Stimulated activated CD8-positive, alpha-beta memory T cell treated with anti-CD3 and anti-CD28 coated beads, Interleukin-4, amount 100 ng/mL, for 24 hours (primary cell): Measurements from ENCODE around the gene PHF2.
"Not testable (repeated sequence)": the region's sequence is repeated elsewhere in the genome, so short reads cannot be mapped to it uniquely, and the experiment has no call there.

Experiments used
- DNase-seq: peaks from one replicate; pipeline ENCODE4 v3.0.0-alpha.2; 2020; ENCODE audit warnings: low read depth

PHF2 gene

DNA sequence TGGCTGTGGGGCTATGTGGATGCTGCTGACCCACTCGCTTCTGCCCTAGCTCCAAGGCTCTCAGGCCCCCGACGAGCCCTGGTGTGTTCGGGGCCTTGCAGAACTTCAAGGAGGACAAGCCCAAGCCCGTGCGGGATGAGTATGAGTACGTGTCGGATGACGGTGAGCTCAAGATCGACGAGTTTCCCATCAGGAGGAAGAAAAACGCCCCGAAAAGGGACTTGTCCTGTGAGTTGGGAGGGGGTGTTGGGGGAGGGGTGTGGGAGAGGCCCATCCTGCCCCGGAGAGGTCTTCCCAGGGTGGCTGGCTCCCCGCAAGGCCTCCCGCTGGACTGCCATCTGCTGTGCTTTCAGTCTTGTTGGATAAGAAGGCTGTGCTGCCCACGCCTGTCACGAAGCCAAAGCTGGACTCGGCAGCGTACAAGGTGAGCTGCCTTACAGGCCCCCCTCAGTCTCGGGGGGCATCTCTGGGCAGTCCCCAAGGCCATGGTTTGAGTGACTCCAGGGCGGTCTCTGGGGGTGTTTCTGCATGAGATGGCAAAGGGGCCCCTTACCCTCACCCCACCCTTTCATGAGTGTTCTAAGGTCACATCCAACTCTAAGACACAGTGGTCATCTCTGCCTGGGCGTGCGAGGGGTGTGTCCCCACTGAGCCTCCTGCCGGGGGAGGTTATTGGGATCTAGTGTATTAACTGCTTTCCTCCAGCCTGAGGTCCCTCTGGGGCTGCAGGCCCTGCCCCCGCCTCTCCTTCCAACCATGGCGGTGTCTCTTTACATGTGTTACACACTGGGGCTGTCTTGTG lies 89.5 kb downstream of the PHF2 start:
- DNase-seq: no peak

DNA sequence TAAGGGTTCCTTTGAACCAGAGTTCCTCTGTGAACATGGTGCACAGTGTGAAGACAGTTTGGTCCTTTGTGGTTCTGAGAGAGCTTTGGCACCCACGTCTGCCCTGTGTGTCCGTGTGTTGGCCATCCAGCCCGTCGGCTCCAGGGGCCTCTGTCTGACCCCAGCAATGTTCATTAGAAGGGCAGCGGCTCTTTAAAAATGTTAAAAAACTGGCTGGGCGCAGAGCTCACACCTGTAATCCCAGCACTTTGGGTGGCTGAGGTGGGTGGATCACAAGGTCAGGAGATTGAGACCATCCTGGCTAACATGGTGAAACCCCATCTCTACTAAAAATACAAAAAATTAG lies 90.0 kb downstream of the PHF2 start:
- DNase-seq: not testable (repeated sequence)

DNA sequence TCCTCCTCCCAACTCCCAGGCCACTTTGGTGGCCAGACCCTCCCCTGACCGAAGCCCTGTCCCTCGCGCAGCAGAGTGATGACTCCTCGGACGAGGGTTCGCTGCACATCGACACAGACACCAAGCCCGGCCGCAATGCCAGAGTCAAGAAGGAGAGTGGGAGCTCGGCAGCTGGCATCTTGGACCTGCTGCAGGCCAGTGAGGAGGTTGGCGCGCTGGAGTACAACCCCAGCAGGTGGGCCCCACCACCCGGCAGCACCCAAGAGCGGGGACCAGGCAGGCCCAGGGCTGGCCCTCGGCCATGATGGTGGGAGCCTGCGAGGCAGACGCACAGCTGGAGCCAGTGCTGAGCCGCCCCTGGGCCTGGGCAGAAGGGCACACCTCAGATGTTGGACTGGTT lies 90.6 kb downstream of the PHF2 start:
- DNase-seq: no peak

DNA sequence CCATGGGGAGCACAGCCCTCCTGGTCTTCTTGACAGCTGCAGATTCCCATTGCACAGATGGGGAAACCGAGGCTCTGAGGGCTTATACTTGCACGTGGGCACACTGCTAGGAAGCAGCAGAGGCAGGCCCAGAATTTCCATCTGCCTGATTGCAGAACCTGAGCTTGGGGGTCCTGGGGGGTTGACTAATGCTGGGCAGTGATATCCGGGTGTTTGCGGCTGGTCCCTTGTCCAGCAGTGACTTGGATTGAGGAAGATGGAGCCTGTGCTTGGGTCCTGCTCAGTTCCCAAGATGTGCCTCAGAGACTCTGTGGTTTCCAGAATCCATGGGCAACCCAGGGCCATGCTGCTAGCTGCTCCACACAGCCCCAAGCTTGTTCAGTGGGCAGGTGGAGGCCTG lies 91.2 kb downstream of the PHF2 start:
- DNase-seq: no peak

DNA sequence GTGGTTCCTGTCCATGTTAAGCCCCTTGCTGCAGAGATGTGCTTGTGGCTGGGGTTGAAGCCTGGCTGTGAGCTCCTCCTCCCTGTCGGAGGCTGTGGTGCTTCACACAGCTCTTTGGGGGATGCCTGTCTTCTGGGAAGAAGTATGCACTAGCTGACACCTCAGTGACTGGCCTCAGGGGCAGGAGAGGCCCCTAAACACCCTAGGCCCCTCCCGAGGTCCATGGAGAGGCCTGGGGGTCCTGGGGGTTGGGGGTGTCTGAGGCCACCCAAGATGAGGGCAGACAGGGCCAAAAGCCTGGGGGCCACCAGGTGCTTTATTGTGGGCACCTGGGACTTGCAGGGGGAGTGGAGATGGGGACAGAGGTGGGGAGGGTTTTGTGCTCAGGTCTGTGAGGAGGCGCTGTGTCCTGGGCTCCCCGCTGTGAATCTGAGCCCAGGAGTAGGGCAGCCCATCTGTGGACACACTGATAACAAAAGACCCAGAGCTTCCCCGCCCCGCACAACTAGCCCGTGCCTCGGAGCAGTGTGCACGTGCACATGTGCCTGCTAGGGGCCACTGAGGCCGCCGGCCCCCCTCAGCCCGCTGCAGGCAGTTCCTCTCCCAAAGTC lies 92.0 kb downstream of the PHF2 start:
- DNase-seq: no peak

DNA sequence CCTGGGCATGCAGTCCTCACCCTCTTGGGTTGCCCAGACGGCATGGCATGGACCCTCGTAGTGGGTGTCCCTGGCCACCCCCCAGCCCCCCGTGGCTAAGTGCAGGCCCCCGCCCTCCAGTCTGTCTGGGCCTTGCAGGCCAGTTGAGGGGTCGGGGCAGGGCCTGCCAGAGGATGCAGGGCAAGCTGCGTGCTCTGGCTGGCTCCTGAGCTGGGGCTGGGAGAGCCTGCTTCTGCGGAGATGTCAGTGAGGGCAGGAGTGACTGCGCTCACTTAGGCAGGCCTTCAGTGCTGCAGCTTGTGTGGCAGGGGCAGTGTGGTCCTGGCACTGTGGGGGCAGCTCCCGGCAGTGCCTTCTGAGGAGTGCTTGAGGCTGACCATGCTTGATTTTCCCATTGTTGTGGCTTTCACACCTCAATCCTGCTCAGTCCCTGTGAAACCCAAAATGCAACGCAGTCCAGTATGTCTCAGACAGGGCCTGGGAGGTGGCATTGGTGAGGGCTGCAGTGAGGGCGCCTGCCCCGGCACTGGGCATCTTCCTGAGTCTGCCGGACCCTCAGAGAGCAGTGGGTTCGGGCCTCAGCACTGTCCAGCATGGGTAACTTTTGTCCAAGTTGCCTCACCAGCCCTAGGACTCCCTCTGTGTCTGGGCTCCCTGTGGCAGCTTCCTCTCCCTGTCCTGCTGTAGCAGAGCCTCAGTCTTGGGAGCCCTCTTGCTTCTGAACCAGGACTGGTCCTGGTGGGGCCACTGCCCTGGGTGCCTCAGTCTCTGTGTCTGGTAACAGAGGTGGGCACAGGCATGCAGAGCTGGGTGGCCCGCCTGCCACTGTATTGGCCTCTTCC lies 93.0 kb downstream of the PHF2 start:
- no peak for DNase-seq

DNA sequence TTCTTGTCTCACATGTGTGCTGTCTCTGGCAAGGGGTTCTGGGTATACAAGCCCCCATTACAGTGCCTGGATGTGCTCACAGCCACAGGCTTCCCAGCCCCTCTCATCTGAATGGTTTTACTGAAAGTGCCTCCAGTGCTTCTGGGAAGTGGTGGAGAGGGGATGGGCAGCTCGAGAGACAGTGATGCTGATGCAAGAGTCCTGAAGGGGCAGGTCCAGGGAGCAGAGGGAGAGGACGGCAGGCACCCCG lies 93.5 kb downstream of the PHF2 start:
- no peak for DNase-seq

DNA sequence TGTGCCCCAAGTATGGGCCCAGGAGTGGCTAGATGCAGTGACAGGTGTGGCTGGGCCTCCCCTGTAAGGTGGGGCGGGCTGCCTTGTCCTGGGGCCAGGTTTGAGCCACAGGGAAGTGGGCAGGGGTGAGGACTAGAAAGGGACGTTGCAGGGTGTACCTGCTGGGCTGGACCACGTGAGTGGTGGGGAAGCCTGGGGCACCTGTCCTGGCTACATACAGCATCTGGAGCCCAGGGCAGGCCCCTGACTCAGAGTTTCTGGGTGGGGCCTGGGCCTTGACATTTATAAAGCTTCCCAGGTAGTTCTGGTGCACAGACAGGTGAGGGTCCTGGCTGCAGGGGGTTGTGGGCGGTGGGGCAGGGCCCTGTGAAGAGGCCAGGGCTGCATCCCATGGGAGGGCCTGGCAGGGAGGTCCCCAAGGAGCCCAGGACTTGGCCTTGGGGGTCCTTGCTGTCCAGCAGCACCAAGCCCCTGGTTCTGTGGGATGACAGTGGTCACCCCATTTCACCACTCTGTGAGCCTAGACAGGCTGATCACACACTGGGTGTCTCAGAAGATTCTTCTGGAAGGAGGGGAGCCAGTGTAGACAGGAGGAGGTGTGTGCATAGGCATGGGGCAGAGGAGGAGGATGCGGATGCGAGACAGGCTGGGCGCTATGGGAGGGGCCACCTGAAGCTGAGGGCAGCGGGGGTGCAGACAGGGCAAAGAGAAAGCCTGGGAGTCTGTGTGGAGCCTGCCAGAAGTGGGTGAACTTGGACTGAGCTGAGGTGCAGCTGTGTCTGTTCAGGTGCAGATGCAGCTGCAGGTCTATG lies 94.0 kb downstream of the PHF2 start:
- no peak for DNase-seq

DNA sequence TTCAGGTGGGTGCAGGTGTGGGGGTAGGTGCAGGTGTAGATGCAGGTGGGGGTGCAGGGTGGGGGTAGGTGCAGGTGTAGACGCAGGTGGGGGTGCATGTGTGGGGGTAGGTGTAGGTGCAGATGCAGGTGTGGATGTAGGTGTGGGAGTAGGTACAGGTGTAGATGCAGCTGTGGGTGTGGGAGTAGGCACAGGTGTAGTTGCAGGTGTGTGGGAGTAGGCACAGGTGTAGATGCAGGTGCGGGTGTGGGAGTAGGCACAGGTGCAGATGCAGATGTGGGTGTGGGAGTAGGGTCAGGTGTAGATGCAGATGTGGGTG lies 94.6 kb downstream of the PHF2 start:
- no peak for DNase-seq

DNA sequence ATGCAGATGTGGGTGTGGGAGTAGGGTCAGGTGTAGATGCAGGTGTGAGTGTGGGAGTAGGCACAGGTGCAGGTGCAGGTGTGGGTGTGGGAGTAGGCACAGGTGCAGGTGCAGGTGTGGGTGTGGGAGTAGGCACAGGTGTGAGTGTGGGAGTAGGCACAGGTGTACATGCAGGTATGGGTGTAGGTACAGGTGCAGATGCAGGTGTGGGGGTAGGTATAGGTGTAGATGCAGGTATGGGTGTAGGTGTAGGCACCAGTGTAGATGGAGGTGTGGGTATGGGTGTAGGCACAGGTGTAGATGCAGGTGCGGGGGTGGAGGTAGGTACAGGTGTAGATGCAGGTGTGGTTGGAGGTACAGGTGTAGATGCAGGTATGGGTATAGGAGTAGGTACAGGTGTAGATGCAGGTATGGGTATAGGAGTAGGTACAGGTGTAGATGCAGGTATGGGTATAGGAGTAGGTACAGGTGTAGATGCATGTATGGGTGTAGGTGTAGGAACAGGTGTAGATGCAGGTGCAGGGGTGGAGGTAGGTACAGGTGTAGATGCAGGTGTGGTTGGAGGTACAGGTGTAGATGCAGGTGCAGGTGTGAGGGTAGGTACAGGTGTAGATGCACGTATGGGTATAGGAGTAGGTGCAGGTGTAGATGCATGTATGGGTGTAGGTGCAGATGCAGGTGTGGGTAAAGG lies 96.1 kb downstream of the PHF2 start:
- not testable (repeated sequence) for DNase-seq

DNA sequence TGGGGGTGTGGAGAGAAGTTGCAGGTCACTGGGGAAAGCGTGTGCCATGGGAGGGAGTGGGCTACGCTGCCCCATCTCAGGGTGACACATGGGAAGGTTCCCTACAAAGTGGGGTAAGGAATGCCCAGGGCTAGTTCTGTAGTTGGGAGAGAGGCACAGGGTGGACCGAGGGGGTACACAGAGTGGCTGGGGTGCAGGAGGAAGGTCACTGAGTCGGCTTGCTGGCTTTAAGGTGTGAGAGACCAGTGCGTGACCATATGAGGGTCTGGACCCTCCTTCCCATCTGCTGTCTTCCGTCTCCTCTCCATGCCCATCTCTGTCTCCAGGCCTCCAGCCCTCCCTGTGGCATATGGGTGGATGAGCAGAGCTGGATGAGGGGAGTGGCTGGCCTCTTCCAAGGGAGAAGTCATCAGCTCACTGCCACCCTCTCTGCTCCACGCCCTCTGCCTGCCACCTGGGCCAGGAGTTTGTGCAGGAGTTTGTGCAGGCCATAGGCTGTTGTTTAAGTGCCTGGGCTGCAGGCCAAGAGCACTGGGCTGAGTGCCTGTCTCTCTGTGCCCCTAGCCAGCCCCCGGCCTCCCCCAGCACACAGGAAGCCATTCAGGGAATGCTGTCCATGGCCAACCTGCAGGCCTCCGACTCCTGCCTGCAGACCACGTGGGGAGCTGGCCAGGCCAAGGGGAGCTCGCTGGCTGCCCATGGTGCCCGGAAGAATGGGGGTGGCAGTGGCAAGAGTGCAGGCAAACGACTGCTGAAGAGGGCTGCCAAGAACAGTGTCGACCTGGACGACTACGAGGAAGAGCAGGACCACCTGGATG lies 96.8 kb downstream of the PHF2 start:
- no peak for DNase-seq

DNA sequence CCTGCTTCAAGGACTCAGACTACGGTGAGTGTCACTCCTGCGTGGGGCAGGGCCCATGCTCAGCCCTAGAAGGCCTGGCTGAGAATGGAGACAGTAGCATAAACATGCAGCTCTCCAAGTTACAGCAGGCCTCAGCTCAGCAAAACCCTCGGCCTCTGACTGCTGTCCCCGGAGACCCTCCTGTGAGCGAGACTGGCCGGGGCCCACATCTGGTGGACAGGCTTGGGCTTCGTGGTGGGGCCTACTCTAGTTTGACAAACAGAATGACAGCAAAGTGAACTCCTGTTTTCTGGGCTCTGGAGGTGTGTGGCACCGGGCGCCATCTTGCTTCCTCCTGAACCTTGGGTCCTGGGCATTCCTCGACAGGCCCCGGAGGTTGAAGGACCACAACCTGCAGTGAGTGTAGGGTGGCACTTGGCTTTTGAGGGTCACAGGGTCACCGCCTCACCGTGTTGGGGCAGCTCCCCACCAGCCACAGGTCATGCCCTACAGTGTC lies 97.5 kb downstream of the PHF2 start:
- no peak for DNase-seq

DNA sequence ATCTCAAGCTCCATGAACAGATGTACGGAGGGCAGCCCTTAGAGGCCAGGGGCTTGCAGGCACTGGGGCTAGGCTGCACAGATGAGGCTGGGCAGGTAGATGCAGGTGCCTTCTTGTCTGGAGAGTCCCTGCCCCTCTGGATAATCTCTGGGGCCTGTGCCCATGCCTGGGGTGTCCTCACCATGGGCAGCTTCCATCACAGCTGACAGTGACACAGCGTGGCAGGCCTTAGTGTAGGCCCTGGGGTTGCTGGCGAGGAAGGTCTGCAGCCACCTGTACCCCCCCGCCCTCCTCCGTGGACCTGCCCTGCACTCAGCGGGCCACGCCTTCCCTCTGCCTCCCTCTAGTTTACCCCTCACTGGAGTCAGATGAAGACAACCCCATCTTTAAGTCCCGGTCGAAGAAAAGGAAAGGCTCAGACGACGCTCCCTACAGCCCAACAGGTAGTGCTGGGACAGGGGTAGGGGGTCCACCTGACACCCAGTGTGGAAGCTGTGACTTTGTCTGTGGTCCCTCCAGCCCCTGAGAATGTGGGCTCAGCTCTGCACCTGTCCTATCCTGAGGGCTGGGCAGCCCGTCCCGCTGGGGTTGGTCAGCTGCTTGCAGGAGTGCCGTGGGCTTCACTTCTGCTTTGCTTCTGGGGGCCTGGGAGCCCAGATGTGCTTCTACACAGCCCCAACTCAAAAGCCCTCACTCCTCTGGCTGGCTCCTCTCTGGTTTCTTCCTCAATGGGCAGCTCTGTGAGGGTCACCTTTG lies 98.4 kb downstream of the PHF2 start:
- DNase-seq: no peak

DNA sequence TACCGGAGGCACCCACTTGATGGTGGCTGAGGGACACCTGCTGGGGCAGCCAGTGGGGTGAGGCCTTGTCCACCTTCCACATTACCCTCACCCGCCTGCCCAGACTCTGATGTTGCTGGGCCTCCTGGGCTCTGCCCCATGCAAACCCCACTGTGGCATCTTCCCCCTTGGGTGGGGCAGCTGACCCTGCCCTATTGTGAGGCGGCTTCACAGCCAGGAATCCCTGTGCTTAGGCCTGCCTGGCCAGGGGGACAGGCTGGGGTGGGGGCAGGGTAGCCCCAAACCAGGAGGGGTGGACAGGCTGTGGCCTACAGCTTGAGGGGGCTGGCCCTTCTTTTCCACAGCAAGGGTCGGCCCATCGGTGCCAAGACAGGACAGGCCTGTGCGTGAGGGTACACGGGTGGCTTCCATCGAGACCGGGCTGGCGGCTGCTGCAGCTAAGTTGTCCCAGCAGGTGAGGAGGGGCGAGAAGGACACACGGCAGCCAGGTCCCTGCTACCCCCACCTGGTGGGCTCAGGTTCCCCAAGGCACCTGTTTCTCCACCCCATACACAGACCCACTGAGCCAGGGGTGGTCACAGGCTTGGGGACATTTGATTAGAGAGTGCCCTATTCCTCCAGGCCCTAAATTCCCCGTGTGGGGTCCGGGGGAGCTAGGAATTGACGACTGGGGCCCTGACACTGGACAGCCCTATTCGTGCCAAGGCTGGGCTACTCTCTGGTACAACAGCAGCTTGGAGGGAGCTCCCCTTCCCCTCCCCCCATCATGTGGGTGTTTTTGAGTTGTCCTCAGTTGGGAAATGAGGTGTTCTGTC lies 99.2 kb downstream of the PHF2 start:
- DNase-seq: no peak

DNA sequence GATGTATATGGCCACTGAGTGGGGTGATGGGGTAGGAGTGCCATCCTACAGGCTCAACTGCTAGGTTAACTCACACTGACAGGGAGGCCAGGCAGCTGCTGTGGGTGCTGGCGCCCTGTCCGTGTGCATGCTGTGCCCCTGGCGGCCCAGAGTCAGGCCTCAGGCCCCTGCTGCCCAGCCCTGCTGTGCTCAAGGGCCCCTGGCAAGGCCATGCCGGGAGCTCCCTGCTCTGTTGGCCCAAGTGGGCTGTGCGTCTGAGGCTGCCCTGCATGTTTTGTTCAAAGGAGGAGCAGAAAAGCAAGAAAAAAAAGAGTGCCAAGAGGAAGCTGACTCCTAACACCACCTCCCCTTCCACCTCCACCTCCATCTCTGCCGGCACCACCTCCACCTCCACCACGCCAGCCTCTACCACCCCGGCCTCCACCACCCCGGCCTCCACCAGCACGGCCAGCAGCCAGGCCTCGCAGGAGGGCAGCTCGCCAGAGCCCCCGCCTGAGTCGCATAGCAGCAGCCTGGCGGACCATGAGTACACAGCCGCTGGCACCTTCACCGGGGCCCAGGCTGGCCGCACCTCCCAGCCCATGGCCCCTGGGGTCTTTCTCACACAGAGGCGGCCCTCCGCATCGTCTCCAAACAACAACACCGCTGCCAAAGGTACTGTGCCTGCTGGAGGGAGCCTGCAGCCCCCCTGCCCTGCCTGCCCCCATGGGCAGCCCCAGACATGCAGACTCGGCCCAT lies 100.1 kb downstream of the PHF2 start:
- DNase-seq: no peak

DNA sequence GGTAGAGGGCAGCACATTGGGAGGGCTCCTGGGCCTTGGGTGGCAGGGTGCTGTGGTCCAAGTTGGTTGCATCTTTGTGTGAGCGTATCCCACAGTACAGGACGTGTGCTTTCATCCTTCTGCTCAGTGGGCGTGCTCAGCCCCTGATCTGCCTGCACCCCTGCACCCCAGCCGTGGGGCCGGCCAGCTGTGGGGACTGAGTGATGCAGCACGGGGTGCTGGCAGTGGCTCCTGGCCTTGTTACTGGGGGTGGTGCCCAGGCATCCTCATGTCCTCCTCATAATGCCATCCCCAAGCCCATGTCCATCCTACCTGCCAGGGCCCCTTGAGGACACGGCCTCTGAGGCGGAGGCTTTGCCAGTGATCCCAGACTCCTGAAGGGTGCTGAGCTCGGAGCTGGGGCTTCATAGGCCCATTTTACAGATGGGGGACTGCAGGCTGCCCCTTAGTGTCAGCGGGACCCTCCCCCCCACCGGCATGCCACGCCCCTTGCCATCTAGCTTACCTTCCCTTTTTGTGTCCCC lies 100.7 kb downstream of the PHF2 start:
- DNase-seq: no peak

DNA sequence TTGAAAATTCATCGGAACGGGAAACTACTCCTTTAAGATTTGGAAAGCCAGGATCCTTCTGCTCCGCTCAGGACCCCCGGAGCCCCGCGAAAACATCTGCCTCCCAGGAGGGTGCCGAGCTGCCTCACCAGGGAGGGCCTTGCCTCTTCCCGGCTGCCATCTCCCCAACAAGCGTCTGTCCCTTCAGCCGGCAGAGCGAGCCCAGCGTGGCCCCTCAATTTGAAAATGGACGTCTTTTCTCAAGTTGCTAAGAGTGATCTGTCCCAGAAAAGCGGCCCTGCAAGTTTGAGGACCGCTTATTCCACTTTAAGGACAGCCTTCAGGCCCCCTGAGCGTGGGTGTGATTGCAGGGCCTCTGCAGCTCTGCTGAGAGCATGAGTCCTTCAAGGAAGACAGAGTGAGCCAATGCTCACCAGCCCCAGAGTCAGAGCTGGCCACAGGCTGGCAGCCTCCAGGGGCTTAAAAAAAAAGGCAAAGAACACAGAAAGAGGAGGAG lies 101.3 kb downstream of the PHF2 start:
- no peak for DNase-seq
